ENCODE measurements around the gene OR5H15. TPM values are rescaled to one million over a fixed set of nuclear protein-coding genes. Genes with fewer than 3 reads are reported as not detected.

OR5H15 gene
- not detected for total RNA-seq

GRCh38 chr3:98166396-98166795 lies at the start of gene OR5H15:
Gene OR5H15 (plus strand): TSS chr3:98166696. CDS start chr3:98168700, 2,004 bp downstream.

GRCh38 chr3:98130421-98130820 lies 36.1 kb upstream of the OR5H15 start, which contains the start of gene OR5H1:
Gene OR5H1 (plus strand): TSS chr3:98130721. CDS start chr3:98132698, 1,977 bp downstream.

GRCh38 chr3:98147179-98147578 lies 19.3 kb upstream of the OR5H15 start, which contains the start of gene OR5H14:
Gene OR5H14 (plus strand): TSS chr3:98147479. CDS start chr3:98149386, 1,907 bp downstream.

Other genes with a start within 250 kb of the OR5H15 start
- 10 to 100 TPM; 39.4 to 40.5 TPM for gene RIOX2, start 194.3 kb upstream of the OR5H15 start, total RNA-seq
- not detected for gene GABRR3, start 131.4 kb upstream of the OR5H15 start, total RNA-seq
- gene OR5AC2, start 79.5 kb upstream of the OR5H15 start, total RNA-seq: not detected
- gene OR5H1, start 36.0 kb upstream of the OR5H15 start, total RNA-seq: not detected
- gene OR5H14, start 19.2 kb upstream of the OR5H15 start, total RNA-seq: under 1 TPM in 1 of 2 experiments, not detected in 1; 0.03 TPM
- not detected for gene OR5H6, start 97.5 kb downstream of the OR5H15 start, total RNA-seq
- not detected for gene OR5H2, start 115.8 kb downstream of the OR5H15 start, total RNA-seq
- gene OR5K4, start 187.2 kb downstream of the OR5H15 start, total RNA-seq: not detected
- not detected for gene OR5K3, start 224.0 kb downstream of the OR5H15 start, total RNA-seq

Data from activated naive CD4-positive, alpha-beta T cell treated with anti-CD3 and anti-CD28 coated beads, Interleukin-2, amount 10 ng/mL, durations not matched to agents 5 hours and 36 hours (primary cell).